ENCODE measurements around the gene IFNAR2. TPM values are rescaled to one million over a fixed set of nuclear protein-coding genes. Genes with fewer than 3 reads are reported as not detected.

The IFNAR2 gene
- total RNA-seq, 1 experiment from 2014 or later, result 12.3 TPM

DNA sequence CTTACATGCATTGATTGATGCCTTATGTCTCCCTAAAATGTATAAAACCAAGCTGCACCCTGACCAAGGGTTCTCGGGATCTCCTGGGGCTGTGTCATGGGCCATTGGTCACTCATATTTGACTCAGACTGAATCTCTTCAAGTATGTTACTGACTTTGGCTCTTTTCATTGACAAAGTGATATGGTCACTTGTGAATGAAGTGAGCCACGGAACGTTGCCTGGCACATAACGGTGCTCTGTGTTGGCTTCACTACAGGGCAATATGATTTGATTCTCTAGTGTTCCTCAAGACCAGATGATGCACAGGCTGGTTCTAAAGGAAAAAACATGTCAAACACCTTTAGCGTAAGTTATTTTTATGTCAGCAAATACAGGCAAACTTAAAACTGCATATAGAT lies 25.0 kb downstream of the IFNAR2 start:
- no peaks in the 10 kb centered on the region for H3K4me1 ChIP-seq (ENCODE audit: control insufficient read depth in 1 of 2, insufficient read depth in 2 of 2, low read length in 2 of 2)
- H3K4me2 ChIP-seq (ENCODE audit: low read length), result no peak overlapping the region
- no peaks in the 10 kb centered on the region for H3K27me3 ChIP-seq (ENCODE audit: insufficient read depth, low read length)
- CTCF ChIA-PET, result no interaction called here
- H3K36me3 ChIP-seq (ENCODE audit: control insufficient read depth in 1 of 2, insufficient read depth in 2 of 2, low read length in 2 of 2), result peaks cover 5 to 9% of the 10 kb centered on the region in 2 experiments; a peak in 2 of 4 replicates
- TF ChIP-seq TCF7L2 (IDR thresholded peaks at IDR 0.05; ENCODE audit: borderline replicate concordance, extremely low read depth, insufficient read depth, insufficient read length) (no peak), ATF3 (IDR thresholded peaks at IDR 0.05) (no peak), CEBPB (IDR thresholded peaks at IDR 0.05; ENCODE audit: low read depth) (no peak), POLR2AphosphoS5 (IDR thresholded peaks at IDR 0.05; ENCODE audit: low read depth, low read length) (no peak), JUND (IDR thresholded peaks at IDR 0.05) (no peak), SIN3A (IDR thresholded peaks at IDR 0.05; ENCODE audit: low read depth) (no peak), RAD21 (IDR thresholded peaks at IDR 0.05; ENCODE audit: low read depth) (no peak), CBX3 (IDR thresholded peaks at IDR 0.05; ENCODE audit: low read depth) (no peak), SP1 (IDR thresholded peaks at IDR 0.05; ENCODE audit: low read depth) (no peak), ELF1 (IDR thresholded peaks at IDR 0.05; ENCODE audit: borderline replicate concordance, low read depth) (no peak), ZNF274 (IDR thresholded peaks at IDR 0.05; ENCODE audit: low read depth, low read length) (no peak), YY1 (IDR thresholded peaks at IDR 0.05; ENCODE audit: extremely low read depth, insufficient replicate concordance, low read depth, low read length) (no peak), FOSL1 (IDR thresholded peaks at IDR 0.05; ENCODE audit: low read depth) (no peak)
- TF ChIP-seq, protein P1, sequence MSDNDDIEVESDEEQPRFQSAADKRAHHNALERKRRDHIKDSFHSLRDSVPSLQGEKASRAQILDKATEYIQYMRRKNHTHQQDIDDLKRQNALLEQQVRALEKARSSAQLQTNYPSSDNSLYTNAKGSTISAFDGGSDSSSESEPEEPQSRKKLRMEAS (IDR thresholded peaks at IDR 0.05), result no peak
- H2AFZ ChIP-seq (ENCODE audit: low read depth, low read length, poor library complexity, severe bottlenecking), result no peak overlapping the region
- H3K27ac ChIP-seq (ENCODE audit: low read depth, low read length), result no peak overlapping the region
- intact Hi-C loops (cut with micrococcal nuclease), result no loop called here
- no peaks in the 10 kb centered on the region for H3K79me2 ChIP-seq (ENCODE audit: insufficient read depth, low read length)
- no peak overlapping the region for H3K9ac ChIP-seq (ENCODE audit: low read length)
- POLR2A ChIA-PET, result no interaction called here
- no peaks in the 10 kb centered on the region for H4K20me1 ChIP-seq (ENCODE audit: insufficient read depth)
- no peaks in the 10 kb centered on the region for H3K9me3 ChIP-seq (ENCODE audit: control insufficient read depth in 1 of 2, insufficient read depth in 1 of 2, low read depth in 1 of 2, low read length in 2 of 2)
- RAD21 ChIA-PET (ENCODE audit: low non-redundant PET in 1 of 2, low total read pairs in 2 of 2, uncharacterized antibody in 2 of 2, unreplicated experiment in 2 of 2), result no interaction called here
- ATAC-seq (no peak), DNase-seq (ENCODE audit: low read depth, low spot score) (no peak)
- no TSS peak for BruUV-seq (replicated peaks)
- no peak overlapping the region for H3K4me3 ChIP-seq (replicated peaks in 1 of 2; ENCODE audit: low read depth in 1 of 2, low read length in 2 of 2)
- no peaks in the 10 kb centered on the region for H3K9me2 ChIP-seq (ENCODE audit: insufficient read depth)
